CD14-positive monocyte (primary cell): ENCODE data around the gene TECPR1. TPM values are rescaled to one million over a fixed set of nuclear protein-coding genes. Genes with fewer than 3 reads are reported as not detected.

Experiments
- DNase-seq, 3 donors: peaks; one replicate each; pipeline ENCODE4 v3.0.0-alpha.2; 2011 to 2022
- H2AFZ ChIP-seq: 2 replicates; pipeline ENCODE4 v1.6.0; 2012; ENCODE audit warnings: mild to moderate bottlenecking, low read depth, low read length, inconsistent platforms; ENCODE audit not compliant: insufficient read depth, poor library complexity, severe bottlenecking
- H3K27ac ChIP-seq, 2 donors: 1 replicate in 1 of 2; 2 replicates in 1 of 2; pipeline ENCODE4 v1.5.1; 2012 to 2013; ENCODE audit warnings: low read length in 2 of 2, control low read depth in 1 of 2, inconsistent platforms in 1 of 2, low read depth in 1 of 2, mild to moderate bottlenecking in 1 of 2
- H3K27me3 ChIP-seq, 2 donors: one replicate each; pipeline versions ENCODE4 v1.6.0 to v1.6.1; 2011 to 2013; ENCODE audit warnings: low read length in 2 of 2; ENCODE audit not compliant: control insufficient read depth in 2 of 2, insufficient read depth in 2 of 2
- H3K36me3 ChIP-seq, 2 donors: replicated peaks in 1 of 2; 1 replicate in 1 of 2; 2 replicates in 1 of 2; pipeline versions ENCODE4 v1.5.1 to v1.6.1; 2012 to 2013; ENCODE audit warnings: low read length in 2 of 2, control low read depth in 1 of 2, inconsistent platforms in 1 of 2, mild to moderate bottlenecking in 1 of 2; ENCODE audit not compliant: insufficient read depth in 2 of 2, control insufficient read depth in 1 of 2
- H3K4me1 ChIP-seq, 2 donors: 1 replicate in 1 of 2; 2 replicates in 1 of 2; pipeline versions ENCODE4 v1.5.1 to v1.6.1; 2012 to 2013; ENCODE audit warnings: low read length in 2 of 2, control low read depth in 1 of 2, inconsistent platforms in 1 of 2, mild to moderate bottlenecking in 1 of 2, moderate library complexity in 1 of 2; ENCODE audit not compliant: insufficient read depth in 2 of 2, control insufficient read depth in 1 of 2
- H3K4me2 ChIP-seq: replicated peaks from 2 replicates; pipeline ENCODE3; 2012; ENCODE audit warnings: low read length, moderate library complexity, mild to moderate bottlenecking; ENCODE audit not compliant: poor library complexity, severe bottlenecking; ENCODE audit errors: extremely low read depth
- H3K4me3 ChIP-seq, 3 experiments: fragments of 200-600 bp in 1 of 3; sonication (generic) in 1 of 3; replicated peaks in 1 of 3; 1 replicate in 2 of 3; 2 replicates in 1 of 3; pipeline ENCODE4 v1.5.1; 2011 to 2013; ENCODE audit warnings: low read length in 3 of 3, mild to moderate bottlenecking in 3 of 3, control low read depth in 2 of 3, low read depth in 2 of 3, inconsistent platforms in 1 of 3, moderate library complexity in 1 of 3
- H3K79me2 ChIP-seq: 2 replicates; pipeline ENCODE4 v1.6.0; 2012; ENCODE audit warnings: mild to moderate bottlenecking, control low read depth, inconsistent platforms, low read length, moderate library complexity; ENCODE audit not compliant: insufficient read depth
- H3K9ac ChIP-seq: 2 replicates; pipeline ENCODE4 v1.6.0; 2017; ENCODE audit warnings: low read length, mild to moderate bottlenecking; ENCODE audit not compliant: insufficient read depth, poor library complexity, severe bottlenecking
- H3K9me3 ChIP-seq, 2 donors: replicated peaks in 1 of 2; 1 replicate in 1 of 2; 2 replicates in 1 of 2; pipeline versions ENCODE4 v1.5.1 to v1.6.1; 2012 to 2013; ENCODE audit warnings: low read length in 2 of 2, control low read depth in 1 of 2; ENCODE audit not compliant: control insufficient read depth in 1 of 2, insufficient read depth in 1 of 2
- H4K20me1 ChIP-seq: 2 replicates; pipeline ENCODE4 v1.6.0; 2012; ENCODE audit warnings: mild to moderate bottlenecking, low read length, control low read depth, moderate library complexity; ENCODE audit not compliant: insufficient read depth
- H3K27ac Mint-ChIP-seq, 7 donors: one replicate each; pipeline ENCODE4 v1.8.0; 2020; ENCODE audit warnings: mild to moderate bottlenecking in 7 of 7, mixed read lengths in 7 of 7, moderate library complexity in 6 of 7, inconsistent platforms in 2 of 7
- H3K27me3 Mint-ChIP-seq, 3 donors: one replicate each; pipeline ENCODE4 v1.8.0; 2021 to 2022; ENCODE audit warnings: low read depth in 3 of 3, mild to moderate bottlenecking in 3 of 3, mixed read lengths in 3 of 3, moderate library complexity in 3 of 3, inconsistent platforms in 1 of 3
- H3K36me3 Mint-ChIP-seq, 2 donors: one replicate each; pipeline ENCODE4 v1.8.0; 2020; ENCODE audit warnings: mixed read lengths in 2 of 2, inconsistent platforms in 1 of 2, mild to moderate bottlenecking in 1 of 2
- H3K4me1 Mint-ChIP-seq: one replicate; pipeline ENCODE4 v1.8.0; 2020; ENCODE audit warnings: mild to moderate bottlenecking, mixed read lengths
- H3K4me3 Mint-ChIP-seq, 2 donors: one replicate each; pipeline ENCODE4 v1.8.0; 2020; ENCODE audit warnings: mild to moderate bottlenecking in 2 of 2, mixed read lengths in 2 of 2, moderate library complexity in 1 of 2
- H3K9me3 Mint-ChIP-seq, 7 donors: one replicate each; pipeline ENCODE4 v1.8.0; 2020 to 2022; ENCODE audit warnings: mixed read lengths in 7 of 7, mild to moderate bottlenecking in 6 of 7, moderate library complexity in 6 of 7, inconsistent platforms in 2 of 7
- WGBS: methylation state at CpG from one replicate; pipeline ENCODE4 v1.1.5; 2013; ENCODE audit warnings: missing lambda C conversion rate; ENCODE audit not compliant: insufficient coverage; 5-methylcytosine and 5-hydroxymethylcytosine counted together
- intact Hi-C, 2 donors: fragments of 100-400 bp; cut with micrococcal nuclease; formaldehyde crosslinking; loops; one replicate each; pipeline versions ENCODE4 v1.15.0 to v1.15.1; 2023
- polyA plus RNA-seq, 3 donors: library from polyadenylated mRNA; depleted of rRNA in 1 of 3; unstranded in 2 of 3; stranded (reverse) in 1 of 3; fragments of 300-500 nt in 2 of 3; fragments of >200 nt in 1 of 3; fragmentation: Illumina TruSeq in 2 of 3; gene quantifications; 1 replicate in 2 of 3; 2 replicates in 1 of 3; pipeline ENCODE4 v1.2.3, GENCODE V29; 2012 to 2021
- TF ChIP-seq, protein P1 (sequence below): fragments of 200-600 bp; IDR thresholded peaks from one replicate; pipeline ENCODE4 v1.8.0; 2022; ENCODE audit warnings: antibody characterized with exemption, mild to moderate bottlenecking

The TECPR1 gene
- polyA plus RNA-seq, 3 donors: 5.7 to 20.0 (median 10.2) TPM

DNA sequence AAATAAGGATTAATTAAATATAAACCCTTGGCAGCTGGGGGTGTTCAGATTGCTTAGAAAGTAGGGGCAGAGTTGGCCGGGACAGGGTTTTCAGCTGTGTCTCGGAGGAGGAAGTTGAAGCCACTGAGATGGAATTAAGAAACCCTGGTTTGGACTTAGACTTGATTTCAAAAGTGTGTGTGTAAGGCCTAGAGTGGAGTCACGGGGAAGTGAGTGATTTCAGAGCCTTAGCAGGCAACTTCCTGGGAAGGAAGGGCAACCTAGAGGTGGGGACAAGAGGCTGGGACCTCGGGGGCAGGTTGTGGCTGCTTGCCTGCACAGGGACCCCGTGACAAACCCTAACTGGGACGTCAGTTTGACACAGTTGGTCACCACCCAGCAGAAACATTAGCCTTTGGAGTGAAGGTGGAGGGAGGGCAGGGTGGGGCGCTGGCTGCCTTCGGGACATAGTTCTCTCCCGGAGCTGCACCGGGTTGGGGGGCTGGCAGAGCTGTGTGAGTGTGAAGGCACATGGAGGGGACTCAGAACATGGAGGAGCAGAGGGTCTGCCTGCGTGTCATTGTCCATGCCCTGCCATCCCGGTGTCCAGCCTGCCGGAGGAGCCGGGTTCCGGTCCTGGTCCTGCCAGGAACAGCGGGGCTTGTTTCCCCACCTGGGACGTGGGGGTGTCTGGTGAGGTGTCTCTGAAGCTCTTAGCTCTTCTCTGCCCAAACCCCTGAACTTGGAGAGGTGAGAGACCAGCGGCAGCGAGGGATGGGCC is 31.3 kb upstream of the TECPR1 start:
- H3K4me1 Mint-ChIP-seq: peaks cover 64% of the 10 kb centered on the region
- H3K27ac ChIP-seq: peak overlapping the region; percentile 98 to 99
- no peaks in the 10 kb centered on the region for H3K27me3 ChIP-seq
- peaks cover 15 to 18% of the 10 kb centered on the region in 2 donors for H3K36me3 ChIP-seq
- H3K9me3 ChIP-seq: no peaks in the 10 kb centered on the region
- peak overlapping the region; percentile 98 for H3K9ac ChIP-seq
- peak overlapping the region; percentile 92 to 97 for H3K4me3 Mint-ChIP-seq
- no peaks in the 10 kb centered on the region for H3K9me3 Mint-ChIP-seq
- peaks cover 23 to 45% of the 10 kb centered on the region in 2 donors for H3K36me3 Mint-ChIP-seq
- peak; percentile 92 to 96 (median 96) for DNase-seq
- H3K79me2 ChIP-seq: peaks cover 70% of the 10 kb centered on the region
- TF ChIP-seq, protein P1, sequence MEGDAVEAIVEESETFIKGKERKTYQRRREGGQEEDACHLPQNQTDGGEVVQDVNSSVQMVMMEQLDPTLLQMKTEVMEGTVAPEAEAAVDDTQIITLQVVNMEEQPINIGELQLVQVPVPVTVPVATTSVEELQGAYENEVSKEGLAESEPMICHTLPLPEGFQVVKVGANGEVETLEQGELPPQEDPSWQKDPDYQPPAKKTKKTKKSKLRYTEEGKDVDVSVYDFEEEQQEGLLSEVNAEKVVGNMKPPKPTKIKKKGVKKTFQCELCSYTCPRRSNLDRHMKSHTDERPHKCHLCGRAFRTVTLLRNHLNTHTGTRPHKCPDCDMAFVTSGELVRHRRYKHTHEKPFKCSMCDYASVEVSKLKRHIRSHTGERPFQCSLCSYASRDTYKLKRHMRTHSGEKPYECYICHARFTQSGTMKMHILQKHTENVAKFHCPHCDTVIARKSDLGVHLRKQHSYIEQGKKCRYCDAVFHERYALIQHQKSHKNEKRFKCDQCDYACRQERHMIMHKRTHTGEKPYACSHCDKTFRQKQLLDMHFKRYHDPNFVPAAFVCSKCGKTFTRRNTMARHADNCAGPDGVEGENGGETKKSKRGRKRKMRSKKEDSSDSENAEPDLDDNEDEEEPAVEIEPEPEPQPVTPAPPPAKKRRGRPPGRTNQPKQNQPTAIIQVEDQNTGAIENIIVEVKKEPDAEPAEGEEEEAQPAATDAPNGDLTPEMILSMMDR: no peak
- peaks cover 57 to 67% of the 10 kb centered on the region in 2 donors for H3K4me1 ChIP-seq
- 48% methylated on average over 19 of the region's 19 CpGs for whole genome bisulfite sequencing
- H3K27me3 Mint-ChIP-seq: peaks cover 0 to 2% (median 0%) of the 10 kb centered on the region in 3 donors
- intact Hi-C loops: loop anchor here (5.0 to 10.0 kb wide), 2 partner anchors 151 to 521 kb away; no protein-coding TSS in a partner anchor
- H4K20me1 ChIP-seq: peaks cover 61% of the 10 kb centered on the region
- peak overlapping the region; percentile 100 for H3K4me2 ChIP-seq
- H2AFZ ChIP-seq: no peak overlapping the region
- H3K4me3 ChIP-seq: peak overlapping the region; percentile 85 to 96 (median 91)
- peak overlapping the region; percentile 96 to 99 (median 98) for H3K27ac Mint-ChIP-seq

DNA sequence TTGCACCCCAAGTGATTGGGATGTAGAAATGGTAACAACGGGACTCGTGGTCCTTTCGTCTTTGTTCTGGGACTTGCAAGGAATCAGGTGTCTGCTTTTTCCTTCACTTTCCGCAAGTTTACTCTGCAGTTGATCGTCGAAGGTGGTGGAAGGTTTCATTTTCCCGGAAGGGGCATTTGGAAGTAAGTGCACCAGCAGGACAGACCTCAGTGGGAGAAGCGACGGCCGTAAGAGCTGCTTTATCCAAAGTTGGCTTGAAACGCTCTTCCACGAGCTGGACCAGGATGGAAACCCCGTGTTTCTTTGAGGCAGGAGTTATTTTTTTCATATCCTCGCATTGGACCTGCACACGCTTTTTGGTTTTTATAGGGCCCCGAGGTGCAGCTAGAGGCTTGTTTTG is 30.7 kb upstream of the TECPR1 start:
- intact Hi-C loops: loop anchor here (5.0 to 10.0 kb wide), 2 partner anchors 150 to 522 kb away; no protein-coding TSS in a partner anchor
- H3K79me2 ChIP-seq: peaks cover 64% of the 10 kb centered on the region
- H2AFZ ChIP-seq: no peak overlapping the region
- peaks cover 9 to 12% of the 10 kb centered on the region in 2 donors for H3K36me3 ChIP-seq
- H3K27me3 Mint-ChIP-seq: peaks cover 0 to 2% (median 0%) of the 10 kb centered on the region in 3 donors
- DNase-seq: peak in 1 of 3 donors; percentile 14
- H4K20me1 ChIP-seq: peaks cover 55% of the 10 kb centered on the region
- peak overlapping the region; percentile 85 to 96 (median 91) for H3K4me3 ChIP-seq
- H3K4me2 ChIP-seq: peak overlapping the region; percentile 100
- H3K4me3 Mint-ChIP-seq: peak overlapping the region; percentile 92 to 97
- no peaks in the 10 kb centered on the region for H3K27me3 ChIP-seq
- peak overlapping the region; percentile 98 to 99 for H3K27ac ChIP-seq
- peak overlapping the region; percentile 96 to 99 (median 98) for H3K27ac Mint-ChIP-seq
- H3K4me1 Mint-ChIP-seq: peaks cover 60% of the 10 kb centered on the region
- no peaks in the 10 kb centered on the region for H3K9me3 ChIP-seq
- TF ChIP-seq, protein P1: no peak
- H3K4me1 ChIP-seq: peaks cover 50 to 62% of the 10 kb centered on the region in 2 donors
- H3K9me3 Mint-ChIP-seq: no peaks in the 10 kb centered on the region
- peaks cover 23 to 42% of the 10 kb centered on the region in 2 donors for H3K36me3 Mint-ChIP-seq
- 60% methylated on average over 13 of the region's 16 CpGs for WGBS
- H3K9ac ChIP-seq: peak overlapping the region; percentile 98
